ENCODE measurements around the gene CFAP58. TPM values are rescaled to one million over a fixed set of nuclear protein-coding genes. Genes with fewer than 3 reads are reported as not detected.

The CFAP58 gene
- total and polyA plus RNA-seq, 2 donors = 0.19 to 0.34 TPM

DNA sequence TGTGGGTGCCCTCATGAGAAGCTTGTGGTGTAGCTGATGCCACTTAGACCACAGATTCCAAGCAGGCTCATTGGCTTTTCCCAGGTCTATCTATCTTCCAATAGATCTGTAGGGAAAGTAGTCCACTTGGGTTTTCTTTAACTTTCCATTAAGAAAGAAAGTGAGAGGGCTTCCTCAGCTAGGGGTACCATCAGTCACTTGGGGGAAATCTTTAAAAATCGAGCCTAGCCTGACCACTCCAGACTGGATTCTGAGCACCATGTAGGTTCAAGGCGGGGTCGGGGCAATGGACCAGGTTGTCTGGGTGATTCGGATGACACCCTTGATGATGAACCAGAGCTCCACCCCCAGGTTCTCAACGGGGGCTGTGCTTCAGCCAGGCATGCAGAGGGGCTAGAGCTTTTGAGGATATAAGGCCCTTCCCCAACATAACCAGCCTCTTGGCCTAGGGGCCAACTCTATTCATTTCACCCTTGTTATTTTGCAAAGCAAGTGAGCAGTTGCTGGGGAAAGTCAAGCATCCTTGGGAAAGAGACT lies 42.4 kb upstream of the CFAP58 start:
- Histone ChIP-seq H3K36me3 (ENCODE audit: control insufficient read depth in 2 of 2, insufficient read depth in 2 of 2, low read length in 1 of 2) (peaks cover 52 to 58% of the 10 kb centered on the region in 2 donors), H3K27ac (ENCODE audit: low read depth in 1 of 2, low read length in 1 of 2) (no peak overlapping the region), H3K4me3 (ENCODE audit: low read length in 2 of 2) (no peak overlapping the region), H3K4me1 (ENCODE audit: control insufficient read depth in 2 of 2, insufficient read depth in 2 of 2, low read length in 2 of 2) (peaks cover 19 to 49% of the 10 kb centered on the region in 2 donors), H3K9me3 (ENCODE audit: control insufficient read depth in 2 of 2, insufficient read depth in 1 of 2, low read length in 1 of 2) (no peaks in the 10 kb centered on the region), H3K27me3 (ENCODE audit: control insufficient read depth in 2 of 2, insufficient read depth in 1 of 2, low read length in 1 of 2) (peaks cover 0 to 2% of the 10 kb centered on the region in 2 donors)
- WGBS = 92% methylated on average over 5 of the region's 5 CpGs
- no peak for DNase-seq (ENCODE audit: low read depth in 6 of 9, low spot score in 9 of 9)

- Histone ChIP-seq H3K36me3 (ENCODE audit: control insufficient read depth in 2 of 2, insufficient read depth in 2 of 2, low read length in 1 of 2) (peaks cover 54 to 73% of the 10 kb centered on the region in 2 donors), H3K4me1 (ENCODE audit: control insufficient read depth in 2 of 2, insufficient read depth in 2 of 2, low read length in 2 of 2) (peaks cover 3 to 40% of the 10 kb centered on the region in 2 donors), H3K27me3 (ENCODE audit: control insufficient read depth in 2 of 2, insufficient read depth in 1 of 2, low read length in 1 of 2) (no peaks in the 10 kb centered on the region), H3K4me3 (ENCODE audit: low read length in 2 of 2) (no peak overlapping the region), H3K9me3 (ENCODE audit: control insufficient read depth in 2 of 2, insufficient read depth in 1 of 2, low read length in 1 of 2) (no peaks in the 10 kb centered on the region), H3K27ac (ENCODE audit: low read depth in 1 of 2, low read length in 1 of 2) (no peak overlapping the region)
- DNase-seq (ENCODE audit: low read depth in 6 of 9, low spot score in 9 of 9) = no peak
- 98% methylated on average over 43 of the region's 43 CpGs for WGBS
Observed at GRCh38 chr10:104314591-104315485, 38.8 kb upstream of the CFAP58 start.

GRCh38 chr10:104315486-104315921 lies 38.1 kb upstream of the CFAP58 start:
- DNase-seq (ENCODE audit: low read depth in 6 of 9, low spot score in 9 of 9) = no peak
- no peak overlapping the region for H3K27ac ChIP-seq (ENCODE audit: low read depth in 1 of 2, low read length in 1 of 2)
- H3K27me3 ChIP-seq (ENCODE audit: control insufficient read depth in 2 of 2, insufficient read depth in 1 of 2, low read length in 1 of 2) = no peaks in the 10 kb centered on the region
- H3K4me1 ChIP-seq (ENCODE audit: control insufficient read depth in 2 of 2, insufficient read depth in 2 of 2, low read length in 2 of 2) = peaks cover 0 to 39% of the 10 kb centered on the region in 2 donors
- H3K9me3 ChIP-seq (ENCODE audit: control insufficient read depth in 2 of 2, insufficient read depth in 1 of 2, low read length in 1 of 2) = no peaks in the 10 kb centered on the region
- H3K36me3 ChIP-seq (ENCODE audit: control insufficient read depth in 2 of 2, insufficient read depth in 2 of 2, low read length in 1 of 2) = peaks cover 54 to 73% of the 10 kb centered on the region in 2 donors
- no peak overlapping the region for H3K4me3 ChIP-seq (ENCODE audit: low read length in 2 of 2)
- 98% methylated on average over 22 of the region's 22 CpGs for WGBS

- DNase-seq (ENCODE audit: low read depth in 6 of 9, low spot score in 9 of 9) = no peak
- H3K4me3 ChIP-seq (ENCODE audit: low read length in 2 of 2) = no peak overlapping the region
- H3K4me1 ChIP-seq (ENCODE audit: control insufficient read depth in 2 of 2, insufficient read depth in 2 of 2, low read length in 2 of 2) = peaks cover 5 to 42% of the 10 kb centered on the region in 2 donors
- no peak overlapping the region for H3K27ac ChIP-seq (ENCODE audit: low read depth in 1 of 2, low read length in 1 of 2)
- WGBS = 97% methylated on average over 9 of the region's 9 CpGs
- H3K27me3 ChIP-seq (ENCODE audit: control insufficient read depth in 2 of 2, insufficient read depth in 1 of 2, low read length in 1 of 2) = no peaks in the 10 kb centered on the region
- peaks cover 44 to 71% of the 10 kb centered on the region in 2 donors for H3K36me3 ChIP-seq (ENCODE audit: control insufficient read depth in 2 of 2, insufficient read depth in 2 of 2, low read length in 1 of 2)
- no peaks in the 10 kb centered on the region for H3K9me3 ChIP-seq (ENCODE audit: control insufficient read depth in 2 of 2, insufficient read depth in 1 of 2, low read length in 1 of 2)
Observed at GRCh38 chr10:104316321-104317099, 37.1 kb upstream of the CFAP58 start.

DNA sequence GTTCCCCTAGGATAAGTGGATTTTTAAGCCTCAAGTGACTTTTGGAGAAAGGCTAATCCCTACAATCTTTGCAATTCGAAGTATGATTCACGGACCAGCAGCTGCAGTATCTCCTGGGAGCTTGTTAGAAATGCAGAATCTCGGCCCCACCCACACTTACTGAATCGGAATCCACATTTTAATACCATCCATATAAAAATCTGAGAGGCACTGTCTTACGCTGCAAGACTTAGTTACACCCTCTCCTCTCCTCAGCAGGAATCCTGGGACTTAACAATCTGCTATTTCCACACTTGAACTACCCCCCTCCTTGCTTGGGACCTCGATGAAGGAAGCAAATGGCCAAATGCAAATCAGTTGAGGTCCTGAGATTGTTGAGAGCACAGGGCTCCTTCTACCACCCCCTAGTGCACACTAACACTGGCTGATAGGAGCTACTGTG lies 36.3 kb upstream of the CFAP58 start:
- DNase-seq (ENCODE audit: low read depth in 6 of 9, low spot score in 9 of 9) = no peak
- H3K27ac ChIP-seq (ENCODE audit: low read depth in 1 of 2, low read length in 1 of 2) = no peak overlapping the region
- peaks cover 41 to 66% of the 10 kb centered on the region in 2 donors for H3K36me3 ChIP-seq (ENCODE audit: control insufficient read depth in 2 of 2, insufficient read depth in 2 of 2, low read length in 1 of 2)
- no peaks in the 10 kb centered on the region for H3K9me3 ChIP-seq (ENCODE audit: control insufficient read depth in 2 of 2, insufficient read depth in 1 of 2, low read length in 1 of 2)
- H3K4me3 ChIP-seq (ENCODE audit: low read length in 2 of 2) = no peak overlapping the region
- 96% methylated on average over 6 of the region's 6 CpGs for WGBS
- H3K27me3 ChIP-seq (ENCODE audit: control insufficient read depth in 2 of 2, insufficient read depth in 1 of 2, low read length in 1 of 2) = no peaks in the 10 kb centered on the region
- peaks cover 12 to 48% of the 10 kb centered on the region in 2 donors for H3K4me1 ChIP-seq (ENCODE audit: control insufficient read depth in 2 of 2, insufficient read depth in 2 of 2, low read length in 2 of 2)

DNA sequence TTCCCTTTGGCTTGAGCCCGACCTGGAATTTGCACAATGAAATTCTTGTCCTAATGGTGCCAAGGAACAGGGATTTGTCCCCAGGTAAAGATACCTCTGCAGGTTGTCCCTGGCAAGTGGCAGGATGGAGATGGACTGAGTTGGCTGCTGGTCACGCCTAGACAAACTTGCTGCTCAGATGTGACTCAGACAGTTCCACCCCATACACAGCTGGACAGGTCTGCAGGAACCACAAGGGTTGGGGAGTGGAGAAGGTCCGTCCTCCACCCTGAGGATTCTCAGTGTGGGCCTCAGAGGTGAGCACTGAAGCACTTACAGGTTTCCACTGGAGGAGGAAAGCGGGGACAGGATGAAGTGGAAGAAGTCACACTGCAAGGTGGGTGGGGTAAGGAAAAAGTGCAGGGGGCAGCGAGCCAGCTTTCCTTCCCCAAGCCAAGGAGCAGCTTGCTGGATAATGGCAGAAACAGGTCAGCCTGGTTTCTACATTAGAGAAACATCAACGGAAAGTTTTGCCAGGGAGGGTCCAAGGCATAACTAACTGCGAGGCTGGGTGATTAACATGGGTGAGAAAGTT lies 35.8 kb upstream of the CFAP58 start:
- Histone ChIP-seq H3K9me3 (ENCODE audit: control insufficient read depth in 2 of 2, insufficient read depth in 1 of 2, low read length in 1 of 2) (no peaks in the 10 kb centered on the region), H3K4me3 (ENCODE audit: low read length in 2 of 2) (no peak overlapping the region), H3K4me1 (ENCODE audit: control insufficient read depth in 2 of 2, insufficient read depth in 2 of 2, low read length in 2 of 2) (peaks cover 17 to 53% of the 10 kb centered on the region in 2 donors), H3K27ac (ENCODE audit: low read depth in 1 of 2, low read length in 1 of 2) (no peak overlapping the region), H3K27me3 (ENCODE audit: control insufficient read depth in 2 of 2, insufficient read depth in 1 of 2, low read length in 1 of 2) (no peaks in the 10 kb centered on the region), H3K36me3 (ENCODE audit: control insufficient read depth in 2 of 2, insufficient read depth in 2 of 2, low read length in 1 of 2) (peaks cover 36 to 61% of the 10 kb centered on the region in 2 donors)
- DNase-seq (ENCODE audit: low read depth in 6 of 9, low spot score in 9 of 9) = no peak
- 97% methylated on average over 7 of the region's 7 CpGs for WGBS

DNA sequence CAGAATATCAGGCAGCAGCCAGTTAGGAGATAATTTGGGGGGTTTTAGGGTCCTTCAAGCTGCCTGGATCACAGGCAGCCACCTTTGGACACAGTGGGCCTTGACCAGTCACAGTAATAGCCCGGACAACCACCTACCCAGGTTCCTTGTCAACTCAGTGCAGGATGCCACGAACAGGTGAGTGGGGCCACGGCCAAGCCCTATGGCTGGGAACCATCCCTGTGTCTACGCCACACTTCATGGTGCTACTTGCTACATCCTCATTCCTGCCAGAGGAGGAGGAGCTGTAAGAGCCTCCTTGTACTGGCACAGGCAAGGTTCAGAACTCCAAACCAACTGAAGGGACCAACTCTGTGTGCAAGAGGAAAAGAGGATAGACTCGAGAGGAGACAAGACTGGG lies 35.3 kb upstream of the CFAP58 start:
- 97% methylated on average over 5 of the region's 5 CpGs for WGBS
- Histone ChIP-seq H3K4me1 (ENCODE audit: control insufficient read depth in 2 of 2, insufficient read depth in 2 of 2, low read length in 2 of 2) (peaks cover 21 to 58% of the 10 kb centered on the region in 2 donors), H3K27ac (ENCODE audit: low read depth in 1 of 2, low read length in 1 of 2) (no peak overlapping the region), H3K9me3 (ENCODE audit: control insufficient read depth in 2 of 2, insufficient read depth in 1 of 2, low read length in 1 of 2) (no peaks in the 10 kb centered on the region), H3K4me3 (ENCODE audit: low read length in 2 of 2) (no peak overlapping the region), H3K36me3 (ENCODE audit: control insufficient read depth in 2 of 2, insufficient read depth in 2 of 2, low read length in 1 of 2) (peaks cover 31 to 56% of the 10 kb centered on the region in 2 donors), H3K27me3 (ENCODE audit: control insufficient read depth in 2 of 2, insufficient read depth in 1 of 2, low read length in 1 of 2) (no peaks in the 10 kb centered on the region)
- DNase-seq (ENCODE audit: low read depth in 6 of 9, low spot score in 9 of 9) = no peak

GRCh38 chr10:104318810-104319741 lies 34.6 kb upstream of the CFAP58 start:
- Histone ChIP-seq H3K4me1 (ENCODE audit: control insufficient read depth in 2 of 2, insufficient read depth in 2 of 2, low read length in 2 of 2) (peaks cover 22 to 65% of the 10 kb centered on the region in 2 donors), H3K4me3 (ENCODE audit: low read length in 2 of 2) (no peak overlapping the region), H3K27me3 (ENCODE audit: control insufficient read depth in 2 of 2, insufficient read depth in 1 of 2, low read length in 1 of 2) (no peaks in the 10 kb centered on the region), H3K36me3 (ENCODE audit: control insufficient read depth in 2 of 2, insufficient read depth in 2 of 2, low read length in 1 of 2) (peaks cover 23 to 55% of the 10 kb centered on the region in 2 donors), H3K9me3 (ENCODE audit: control insufficient read depth in 2 of 2, insufficient read depth in 1 of 2, low read length in 1 of 2) (no peaks in the 10 kb centered on the region), H3K27ac (ENCODE audit: low read depth in 1 of 2, low read length in 1 of 2) (no peak overlapping the region)
- DNase-seq (ENCODE audit: low read depth in 6 of 9, low spot score in 9 of 9) = no peak
- 86% methylated on average over 19 of the region's 19 CpGs for WGBS

Measured in thymus (tissue), 11 donors.